GM12878 (cell line): Measurements from ENCODE around the gene UAP1. TPM values are rescaled to one million over a fixed set of nuclear protein-coding genes. Genes with fewer than 3 reads are reported as not detected.

Experiments
- ATAC-seq: fragments of 200-7000 bp; cut with Tn5 transposase; 3 replicates; pipeline ENCODE4 v1.9.1; 2020; ENCODE audit warnings: mild to moderate bottlenecking, moderate library complexity
- BruUV-seq: library from RNA; stranded (reverse); fragments of 400-500 nt; replicated peaks from 2 replicates; lab custom pipeline; 2021; lab: Mats Ljungman, UMichigan
- CTCF ChIA-PET: fragments of 300-600 bp; sonication (Branson Sonifier 250); formaldehyde crosslinking; extraction: SDS; loops from one replicate; lab custom pipeline; 2021; ENCODE audit warnings: inconsistent platforms; lab: Yijun Ruan, JAX
- POLR2A ChIA-PET: fragments of 350-600 bp; formaldehyde crosslinking; extraction: SDS; loops from one replicate; lab custom pipeline; 2021; ENCODE audit warnings: inconsistent platforms; lab: Charles Lee
- RAD21 ChIA-PET: fragments of 300-600 bp; sonication (Branson Sonifier 250); formaldehyde crosslinking; loops from one replicate; lab custom pipeline; 2023; ENCODE audit warnings: antibody characterized with exemption; ENCODE audit not compliant: unreplicated experiment; lab: Charles Lee
- SMC1A ChIA-PET: fragments of 300-600 bp; sonication (Branson Sonifier 250); formaldehyde crosslinking; loops from one replicate; lab custom pipeline; 2023; ENCODE audit not compliant: unreplicated experiment, uncharacterized antibody; lab: Charles Lee
- DNase-seq: peaks from one replicate; pipeline ENCODE4 v3.0.0-alpha.2; 2011; ENCODE audit warnings: low read depth, low spot score
- FAIRE-seq: peaks from 3 replicates; lab custom pipeline; 2011; peaks lifted over from hg19 to GRCh38; lab: Jason Lieb, UNC
- H2AFZ ChIP-seq: 2 replicates; pipeline ENCODE4 v1.6.0; 2011; ENCODE audit warnings: low read depth, low read length, control low read depth; ENCODE audit not compliant: control insufficient read depth
- H3K27ac ChIP-seq: 2 replicates; pipeline ENCODE4 v1.5.1; 2011; ENCODE audit warnings: control low read depth; ENCODE audit not compliant: control insufficient read depth, insufficient read depth
- H3K27me3 ChIP-seq, 2 experiments: replicated peaks in 1 of 2; 2 replicates each; pipeline versions ENCODE4 v1.6.0 to v1.6.1; 2011; ENCODE audit warnings: low read length in 1 of 2; ENCODE audit not compliant: control insufficient read depth in 2 of 2, insufficient read depth in 2 of 2
- H3K36me3 ChIP-seq, 2 experiments: 2 replicates each; pipeline ENCODE4 v1.5.1; 2011; ENCODE audit warnings: low read length in 1 of 2; ENCODE audit not compliant: control insufficient read depth in 2 of 2, insufficient read depth in 2 of 2
- H3K4me1 ChIP-seq: 2 replicates; pipeline ENCODE4 v1.6.1; 2011; ENCODE audit warnings: mild to moderate bottlenecking, low read length, moderate library complexity, mixed read lengths; ENCODE audit not compliant: control insufficient read depth, insufficient read depth
- H3K4me2 ChIP-seq: 2 replicates; pipeline ENCODE4 v1.6.0; 2011; ENCODE audit warnings: control low read depth; ENCODE audit not compliant: control insufficient read depth, insufficient read depth
- H3K4me3 ChIP-seq: fragments of 200-600 bp; sonication (generic); 2 replicates; pipeline ENCODE4 v1.5.1; 2016
- H3K79me2 ChIP-seq: 2 replicates; pipeline ENCODE4 v1.6.0; 2011; ENCODE audit warnings: low read length; ENCODE audit not compliant: control insufficient read depth, insufficient read depth
- H3K9ac ChIP-seq: 2 replicates; pipeline ENCODE4 v1.8.0; 2011; ENCODE audit warnings: low read length, control low read depth, mixed read lengths; ENCODE audit not compliant: control insufficient read depth, insufficient read depth
- H3K9me3 ChIP-seq: replicated peaks from 3 replicates; pipeline ENCODE4 v1.5.1; 2011; ENCODE audit warnings: mild to moderate bottlenecking, low read length; ENCODE audit not compliant: control insufficient read depth, insufficient read depth
- H4K20me1 ChIP-seq: 2 replicates; pipeline ENCODE4 v1.6.0; 2011; ENCODE audit not compliant: control insufficient read depth, insufficient read depth
- ATF2 ChIP-seq: IDR thresholded peaks from 2 replicates; pipeline ENCODE4 v1.6.1; 2012; ENCODE audit warnings: low read length, inconsistent platforms
- BMI1 ChIP-seq: fragments of 450-650 bp; IDR thresholded peaks from 2 replicates; pipeline ENCODE4 v1.6.1; 2016; ENCODE audit warnings: mild to moderate bottlenecking, moderate library complexity, borderline replicate concordance
- BRCA1 ChIP-seq: IDR thresholded peaks from 2 replicates; pipeline ENCODE4 v1.6.1; 2011; ENCODE audit warnings: low read depth, low read length, improper control_type of control experiment
- CBFB ChIP-seq: IDR thresholded peaks from 2 replicates; pipeline ENCODE4 v1.6.1; 2016; ENCODE audit warnings: antibody characterized with exemption, low read depth
- CREM ChIP-seq: IDR thresholded peaks from 2 replicates; pipeline ENCODE4 v1.6.1; 2014; ENCODE audit warnings: antibody characterized with exemption, low read depth
- EZH2 ChIP-seq: IDR thresholded peaks from 2 replicates; pipeline ENCODE4 v1.6.1; 2012; ENCODE audit warnings: low read depth, mild to moderate bottlenecking, control low read depth, inconsistent platforms, low read length, borderline replicate concordance; ENCODE audit not compliant: control insufficient read depth
- HDAC2 ChIP-seq: fragments of 200-600 bp; sonication (generic); IDR thresholded peaks from 2 replicates; pipeline ENCODE4 v1.6.1; 2017
- IKZF1 ChIP-seq: fragments of 450-650 bp; conservative IDR thresholded peaks from 2 replicates; pipeline ENCODE4 v1.6.1; 2017; ENCODE audit warnings: antibody characterized with exemption, mild to moderate bottlenecking
- NBN ChIP-seq: fragments of 450-650 bp; IDR thresholded peaks from 2 replicates; pipeline ENCODE4 v1.6.1; 2016
- NFYA ChIP-seq: IDR thresholded peaks from 2 replicates; pipeline ENCODE4 v1.6.1; 2011; ENCODE audit warnings: low read depth, mild to moderate bottlenecking, low read length, improper control_type of control experiment, borderline replicate concordance
- POLR2AphosphoS2 ChIP-seq: IDR thresholded peaks from 2 replicates; pipeline ENCODE4 v1.6.1; 2011; ENCODE audit warnings: low read depth, mild to moderate bottlenecking, low read length, improper control_type of control experiment, moderate library complexity
- RB1 ChIP-seq: fragments of 450-650 bp; formaldehyde crosslinking; IDR thresholded peaks from 2 replicates; pipeline ENCODE4 v1.6.1; 2017; ENCODE audit warnings: mild to moderate bottlenecking, borderline replicate concordance
- SMC3 ChIP-seq: IDR thresholded peaks from 2 replicates; pipeline ENCODE4 v1.6.1; 2011; ENCODE audit warnings: low read length, improper control_type of control experiment, borderline replicate concordance
- SPI1 ChIP-seq: IDR thresholded peaks from 2 replicates; pipeline ENCODE4 v1.6.1; 2011; ENCODE audit warnings: low read depth, mild to moderate bottlenecking, low read length, moderate library complexity, borderline replicate concordance; ENCODE audit not compliant: insufficient read depth
- TBL1XR1 ChIP-seq: IDR thresholded peaks from 2 replicates; pipeline ENCODE4 v1.6.1; 2012; ENCODE audit warnings: low read depth, low read length, improper control_type of control experiment
- ZNF622 ChIP-seq: fragments of 450-650 bp; IDR thresholded peaks from 2 replicates; pipeline ENCODE4 v1.6.1; 2017; ENCODE audit warnings: mild to moderate bottlenecking, inconsistent platforms
- WGBS: methylation state at CpG from one replicate; pipeline ENCODE4 v1.1.6; 2016; ENCODE audit warnings: low lambda C conversion rate; ENCODE audit not compliant: insufficient replicate concordance, insufficient coverage; ENCODE audit errors: missing lambda C conversion rate; 5-methylcytosine and 5-hydroxymethylcytosine counted together
- in situ Hi-C: fragments of 300-500 bp; cut with MboI; formaldehyde crosslinking; loops from 9 replicates; pipeline ENCODE4 v1.14.3; 2018; ENCODE audit warnings: mixed read lengths
- intact Hi-C: fragments of 100-400 bp; cut with micrococcal nuclease; formaldehyde crosslinking; loops from one replicate; pipeline ENCODE4 v1.14.2; 2022; ENCODE audit not compliant: unreplicated experiment
- polyA plus RNA-seq, 11 experiments: library from polyadenylated mRNA; depleted of rRNA in 4 of 11; unstranded in 6 of 11; stranded (reverse) in 5 of 11; fragments of >200 nt; fragmentation: Nextera tagmentation in 4 of 11; fragmentation: Illumina TruSeq in 1 of 11; extraction: Ambion mirVana in 4 of 11; extraction: Trizol in 1 of 11; gene quantifications; 1 replicate in 1 of 11; 2 replicates in 10 of 11; pipeline versions ENCODE4 v1.2.1 to v1.2.3, GENCODE V29; 2011 to 2016; ENCODE audit warnings: inconsistent platforms in 2 of 11, missing spikeins in 2 of 11, low read depth in 1 of 11
- total RNA-seq, 4 experiments: library from RNA; depleted of rRNA in 3 of 4; stranded (reverse); fragments of >200 nt in 3 of 4; fragmentation: Illumina TruSeq in 1 of 4; extraction: Trizol in 1 of 4; gene quantifications; 2 replicates each; pipeline versions ENCODE4 v1.2.1 to v1.2.3, GENCODE V29; 2013 to 2021
- TF ChIP-seq, protein P1 (sequence below): fragments of 450-650 bp; conservative IDR thresholded peaks from 2 replicates; pipeline ENCODE4 v1.6.1; 2017; ENCODE audit warnings: mild to moderate bottlenecking, moderate library complexity
- TF ChIP-seq, protein P2 (sequence below): fragments of 450-650 bp; IDR thresholded peaks from 2 replicates; pipeline ENCODE4 v1.6.1; 2017; ENCODE audit warnings: mild to moderate bottlenecking, low read depth, inconsistent platforms; ENCODE audit not compliant: poor library complexity, severe bottlenecking
- TF ChIP-seq, protein P3 (sequence below): IDR thresholded peaks from 2 replicates; pipeline ENCODE4 v1.6.1; 2012; ENCODE audit warnings: low read depth, low read length, improper control_type of control experiment

UAP1 gene
- total and polyA plus RNA-seq, 10 of the 15 experiments (the other 5 are each of a cell fraction or from before 2014, with no cell fraction given) = 19.2 to 43.0 (median 30.7) TPM

- FAIRE-seq (no peak), DNase-seq (no peak), ATAC-seq (no peak)
- WGBS = 100% methylated on average over 1 of the region's 1 CpG
- ChIA-PET RAD21 (interaction anchor here (0.6 to 1.0 kb wide), 2 partner anchors 19 to 25 kb away, joined by 3 to 5 read pairs; no protein-coding TSS in a partner anchor), POLR2A (no interaction called here), CTCF (interaction anchor here (1.1 to 1.3 kb wide), 2 partner anchors 12 to 41 kb away, joined by 3 read pairs; no protein-coding TSS in a partner anchor), SMC1A (interaction anchor here (1.1 to 3.0 kb wide), 3 partner anchors 27 to 62 kb away, joined by 3 to 10 read pairs (median 3); no protein-coding TSS in a partner anchor)
- H2AFZ ChIP-seq = no peak overlapping the region
- H4K20me1 ChIP-seq = no peaks in the 10 kb centered on the region
- H3K9ac ChIP-seq = no peak overlapping the region
- no peaks in the 10 kb centered on the region; the same call in 1 of the 2 replicates for H3K79me2 ChIP-seq
- H3K4me2 ChIP-seq = no peak overlapping the region
- no peak overlapping the region for H3K27ac ChIP-seq
- intact Hi-C loops (no loop called here), in situ Hi-C loops (no loop called here)
- H3K4me3 ChIP-seq = no peak overlapping the region
- no peaks in the 10 kb centered on the region for H3K9me3 ChIP-seq
- H3K27me3 ChIP-seq = no peaks in the 10 kb centered on the region
- no TSS peak for BruUV-seq
- H3K36me3 ChIP-seq = 0 out of 4 replicates have a peak, but pooled peaks cover 0 to 4% of the 10 kb centered on the region in 2 experiments
- H3K4me1 ChIP-seq = no peaks in the 10 kb centered on the region
- no peak for TF ChIP-seq NFYA
- no peak for TF ChIP-seq CREM
- no peak for TF ChIP-seq IKZF1
- TF ChIP-seq BRCA1 = no peak
- TF ChIP-seq ATF2 = no peak
- no peak for TF ChIP-seq TBL1XR1
- TF ChIP-seq HDAC2 = no peak
- no peak for TF ChIP-seq SMC3
- no peak for TF ChIP-seq BMI1
- no peak for TF ChIP-seq POLR2AphosphoS2
- no peak for TF ChIP-seq SPI1
- TF ChIP-seq, protein P1, sequence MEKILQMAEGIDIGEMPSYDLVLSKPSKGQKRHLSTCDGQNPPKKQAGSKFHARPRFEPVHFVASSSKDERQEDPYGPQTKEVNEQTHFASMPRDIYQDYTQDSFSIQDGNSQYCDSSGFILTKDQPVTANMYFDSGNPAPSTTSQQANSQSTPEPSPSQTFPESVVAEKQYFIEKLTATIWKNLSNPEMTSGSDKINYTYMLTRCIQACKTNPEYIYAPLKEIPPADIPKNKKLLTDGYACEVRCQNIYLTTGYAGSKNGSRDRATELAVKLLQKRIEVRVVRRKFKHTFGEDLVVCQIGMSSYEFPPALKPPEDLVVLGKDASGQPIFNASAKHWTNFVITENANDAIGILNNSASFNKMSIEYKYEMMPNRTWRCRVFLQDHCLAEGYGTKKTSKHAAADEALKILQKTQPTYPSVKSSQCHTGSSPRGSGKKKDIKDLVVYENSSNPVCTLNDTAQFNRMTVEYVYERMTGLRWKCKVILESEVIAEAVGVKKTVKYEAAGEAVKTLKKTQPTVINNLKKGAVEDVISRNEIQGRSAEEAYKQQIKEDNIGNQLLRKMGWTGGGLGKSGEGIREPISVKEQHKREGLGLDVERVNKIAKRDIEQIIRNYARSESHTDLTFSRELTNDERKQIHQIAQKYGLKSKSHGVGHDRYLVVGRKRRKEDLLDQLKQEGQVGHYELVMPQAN = no peak
- TF ChIP-seq, protein P2, sequence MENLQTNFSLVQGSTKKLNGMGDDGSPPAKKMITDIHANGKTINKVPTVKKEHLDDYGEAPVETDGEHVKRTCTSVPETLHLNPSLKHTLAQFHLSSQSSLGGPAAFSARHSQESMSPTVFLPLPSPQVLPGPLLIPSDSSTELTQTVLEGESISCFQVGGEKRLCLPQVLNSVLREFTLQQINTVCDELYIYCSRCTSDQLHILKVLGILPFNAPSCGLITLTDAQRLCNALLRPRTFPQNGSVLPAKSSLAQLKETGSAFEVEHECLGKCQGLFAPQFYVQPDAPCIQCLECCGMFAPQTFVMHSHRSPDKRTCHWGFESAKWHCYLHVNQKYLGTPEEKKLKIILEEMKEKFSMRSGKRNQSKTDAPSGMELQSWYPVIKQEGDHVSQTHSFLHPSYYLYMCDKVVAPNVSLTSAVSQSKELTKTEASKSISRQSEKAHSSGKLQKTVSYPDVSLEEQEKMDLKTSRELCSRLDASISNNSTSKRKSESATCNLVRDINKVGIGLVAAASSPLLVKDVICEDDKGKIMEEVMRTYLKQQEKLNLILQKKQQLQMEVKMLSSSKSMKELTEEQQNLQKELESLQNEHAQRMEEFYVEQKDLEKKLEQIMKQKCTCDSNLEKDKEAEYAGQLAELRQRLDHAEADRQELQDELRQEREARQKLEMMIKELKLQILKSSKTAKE = no peak
- TF ChIP-seq RB1 = no peak
- TF ChIP-seq, protein P3, sequence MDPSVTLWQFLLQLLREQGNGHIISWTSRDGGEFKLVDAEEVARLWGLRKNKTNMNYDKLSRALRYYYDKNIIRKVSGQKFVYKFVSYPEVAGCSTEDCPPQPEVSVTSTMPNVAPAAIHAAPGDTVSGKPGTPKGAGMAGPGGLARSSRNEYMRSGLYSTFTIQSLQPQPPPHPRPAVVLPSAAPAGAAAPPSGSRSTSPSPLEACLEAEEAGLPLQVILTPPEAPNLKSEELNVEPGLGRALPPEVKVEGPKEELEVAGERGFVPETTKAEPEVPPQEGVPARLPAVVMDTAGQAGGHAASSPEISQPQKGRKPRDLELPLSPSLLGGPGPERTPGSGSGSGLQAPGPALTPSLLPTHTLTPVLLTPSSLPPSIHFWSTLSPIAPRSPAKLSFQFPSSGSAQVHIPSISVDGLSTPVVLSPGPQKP = no peak
- TF ChIP-seq ZNF622 = no peak
- no peak for TF ChIP-seq CBFB
- no peak for TF ChIP-seq EZH2
- TF ChIP-seq NBN = no peak
These were observed 10.2 kb downstream of the UAP1 start for GRCh38 chr1:162571696-162572095.
